ENCODE results near the gene PHF11. TPM values are rescaled to one million over a fixed set of nuclear protein-coding genes. Genes with fewer than 3 reads are reported as not detected.

Gene PHF11
- total and polyA plus RNA-seq, 2 donors (not counting 1 experiment from before 2014, with no cell fraction given): 26.8 to 46.8 TPM

GRCh38 chr13:49450105-49450819, 45.5 kb upstream of the PHF11 start:
- H3K79me2 ChIP-seq (ENCODE audit: control insufficient read depth, insufficient read depth, low read length): peaks cover 16% of the 10 kb centered on the region
- H3K4me2 ChIP-seq (ENCODE audit: extremely low read depth, insufficient read depth, low read length): no peak overlapping the region
- H3K9me3 ChIP-seq (ENCODE audit: control insufficient read depth, insufficient read depth, low read depth, low read length): no peaks in the 10 kb centered on the region
- H3K4me3 ChIP-seq (replicated peaks in 1 of 4; ENCODE audit: control extremely low read depth in 1 of 4, insufficient read depth in 1 of 4, low read depth in 3 of 4, low read length in 4 of 4): no peak overlapping the region
- DNase-seq (ENCODE audit: low read depth in 2 of 2): no peak
- no peaks in the 10 kb centered on the region for H3K27me3 ChIP-seq (ENCODE audit: control insufficient read depth, insufficient read depth, low read length)
- H3K36me3 ChIP-seq (ENCODE audit: control insufficient read depth, insufficient read depth, low read length): no peaks in the 10 kb centered on the region
- H3K4me1 ChIP-seq (ENCODE audit: control insufficient read depth, extremely low read depth, insufficient read depth, low read length): peaks cover 7% of the 10 kb centered on the region
- H3K27ac ChIP-seq (ENCODE audit: insufficient read depth, low read length): no peak overlapping the region
- H2AFZ ChIP-seq (ENCODE audit: low read length): no peak overlapping the region
- H3K9ac ChIP-seq (ENCODE audit: insufficient read depth, low read length): no peak overlapping the region
- TF ChIP-seq EZH2 (IDR thresholded peaks at IDR 0.05; ENCODE audit: low read length, missing control alignments) (no peak), CTCF (conservative IDR thresholded peaks at IDR 0.05 in 1 of 2, IDR thresholded peaks at IDR 0.05 in 1 of 2; ENCODE audit: low read depth in 1 of 2, low read length in 2 of 2) (no peak)
- no peaks in the 10 kb centered on the region for H4K20me1 ChIP-seq (ENCODE audit: control insufficient read depth, extremely low read depth, insufficient read depth, low read length)

- no peaks in the 10 kb centered on the region for H3K36me3 ChIP-seq (ENCODE audit: control insufficient read depth, insufficient read depth, low read length)
- H3K9ac ChIP-seq (ENCODE audit: insufficient read depth, low read length): no peak overlapping the region
- no peaks in the 10 kb centered on the region for H4K20me1 ChIP-seq (ENCODE audit: control insufficient read depth, extremely low read depth, insufficient read depth, low read length)
- H3K27ac ChIP-seq (ENCODE audit: insufficient read depth, low read length): peak overlapping the region; percentile 18
- H3K79me2 ChIP-seq (ENCODE audit: control insufficient read depth, insufficient read depth, low read length): peaks cover 7% of the 10 kb centered on the region
- H3K4me2 ChIP-seq (ENCODE audit: extremely low read depth, insufficient read depth, low read length): no peak overlapping the region
- H3K9me3 ChIP-seq (ENCODE audit: control insufficient read depth, insufficient read depth, low read depth, low read length): no peaks in the 10 kb centered on the region
- H3K27me3 ChIP-seq (ENCODE audit: control insufficient read depth, insufficient read depth, low read length): no peaks in the 10 kb centered on the region
- H3K4me1 ChIP-seq (ENCODE audit: control insufficient read depth, extremely low read depth, insufficient read depth, low read length): peaks cover 26% of the 10 kb centered on the region
- H3K4me3 ChIP-seq (replicated peaks in 1 of 4; ENCODE audit: control extremely low read depth in 1 of 4, insufficient read depth in 1 of 4, low read depth in 3 of 4, low read length in 4 of 4): no peak overlapping the region
- DNase-seq (ENCODE audit: low read depth in 2 of 2): no peak
- H2AFZ ChIP-seq (ENCODE audit: low read length): no peak overlapping the region
- TF ChIP-seq EZH2 (IDR thresholded peaks at IDR 0.05; ENCODE audit: low read length, missing control alignments): no peak
- no peak for TF ChIP-seq CTCF (conservative IDR thresholded peaks at IDR 0.05 in 1 of 2, IDR thresholded peaks at IDR 0.05 in 1 of 2; ENCODE audit: low read depth in 1 of 2, low read length in 2 of 2)
Measured at GRCh38 chr13:49452725-49453457, 42.9 kb upstream of the PHF11 start.

- H3K4me1 ChIP-seq (ENCODE audit: control insufficient read depth, extremely low read depth, insufficient read depth, low read length): peaks cover 26% of the 10 kb centered on the region
- no peak overlapping the region for H2AFZ ChIP-seq (ENCODE audit: low read length)
- H4K20me1 ChIP-seq (ENCODE audit: control insufficient read depth, extremely low read depth, insufficient read depth, low read length): no peaks in the 10 kb centered on the region
- peaks cover 5% of the 10 kb centered on the region for H3K79me2 ChIP-seq (ENCODE audit: control insufficient read depth, insufficient read depth, low read length)
- no peak overlapping the region for H3K4me2 ChIP-seq (ENCODE audit: extremely low read depth, insufficient read depth, low read length)
- no peak for TF ChIP-seq CTCF (conservative IDR thresholded peaks at IDR 0.05 in 1 of 2, IDR thresholded peaks at IDR 0.05 in 1 of 2; ENCODE audit: low read depth in 1 of 2, low read length in 2 of 2)
- TF ChIP-seq EZH2 (IDR thresholded peaks at IDR 0.05; ENCODE audit: low read length, missing control alignments): no peak
- H3K27me3 ChIP-seq (ENCODE audit: control insufficient read depth, insufficient read depth, low read length): no peaks in the 10 kb centered on the region
- no peak overlapping the region for H3K9ac ChIP-seq (ENCODE audit: insufficient read depth, low read length)
- DNase-seq (ENCODE audit: low read depth in 2 of 2): no peak
- no peaks in the 10 kb centered on the region for H3K9me3 ChIP-seq (ENCODE audit: control insufficient read depth, insufficient read depth, low read depth, low read length)
- H3K27ac ChIP-seq (ENCODE audit: insufficient read depth, low read length): peak overlapping the region; percentile 18
- no peak overlapping the region for H3K4me3 ChIP-seq (replicated peaks in 1 of 4; ENCODE audit: control extremely low read depth in 1 of 4, insufficient read depth in 1 of 4, low read depth in 3 of 4, low read length in 4 of 4)
- H3K36me3 ChIP-seq (ENCODE audit: control insufficient read depth, insufficient read depth, low read length): no peaks in the 10 kb centered on the region
Measured at GRCh38 chr13:49453465-49453864, 42.3 kb upstream of the PHF11 start.

Data from fibroblast of lung (primary cell).